Heart left ventricle (tissue), 16 donors: ENCODE data around the gene CISH. TPM values are rescaled to one million over a fixed set of nuclear protein-coding genes. Genes with fewer than 3 reads are reported as not detected.

Experiments
- ATAC-seq, 4 donors: fragments of 200-7000 bp; cut with Tn5 transposase; one replicate each; pipeline ENCODE4 v1.9.1; 2020 to 2022; ENCODE audit warnings: moderate library complexity in 4 of 4, mild to moderate bottlenecking in 3 of 4, moderate number of reproducible peaks in 1 of 4
- DNase-seq, 5 donors: peaks; one replicate each; pipeline ENCODE4 v3.0.0-alpha.2; 2020
- H3K27ac ChIP-seq, 12 donors: fragments of 200-600 bp; sonication (generic) in 4 of 12; one replicate each; pipeline versions ENCODE4 v1.5.0 to v1.8.0; 2016 to 2022; ENCODE audit warnings: mild to moderate bottlenecking in 2 of 12
- H3K27me3 ChIP-seq, 9 donors: fragments of 200-600 bp; sonication (generic) in 2 of 9; one replicate each; pipeline versions ENCODE4 v1.5.1 to v1.8.0; 2016 to 2022; ENCODE audit warnings: mild to moderate bottlenecking in 3 of 9
- H3K36me3 ChIP-seq, 9 donors: fragments of 200-600 bp; sonication (generic) in 2 of 9; one replicate each; pipeline versions ENCODE4 v1.5.0 to v1.8.0; 2018 to 2022; ENCODE audit warnings: mild to moderate bottlenecking in 2 of 9
- H3K4me1 ChIP-seq, 12 donors: fragments of 200-600 bp; sonication (generic) in 4 of 12; one replicate each; pipeline versions ENCODE4 v1.5.0 to v1.8.0; 2016 to 2022; ENCODE audit warnings: mild to moderate bottlenecking in 3 of 12
- H3K4me3 ChIP-seq, 12 donors: fragments of 200-600 bp; sonication (generic) in 4 of 12; one replicate each; pipeline versions ENCODE4 v1.5.0 to v1.8.0; 2017 to 2022; ENCODE audit warnings: mild to moderate bottlenecking in 9 of 12, moderate library complexity in 4 of 12
- H3K9me3 ChIP-seq, 12 donors: fragments of 200-600 bp; sonication (generic) in 4 of 12; one replicate each; pipeline versions ENCODE4 v1.5.0 to v1.8.0; 2016 to 2022; ENCODE audit warnings: mild to moderate bottlenecking in 1 of 12
- CTCF ChIP-seq, 12 donors: fragments of 200-600 bp; sonication (generic) in 4 of 12; IDR thresholded peaks; one replicate each; pipeline versions ENCODE4 v1.5.0 to v1.8.0; 2018 to 2022; ENCODE audit warnings: antibody characterized with exemption in 12 of 12, mild to moderate bottlenecking in 5 of 12
- POLR2A ChIP-seq, 2 donors: fragments of 450-650 bp; IDR thresholded peaks; one replicate each; pipeline ENCODE4 v1.6.1; 2017; ENCODE audit warnings: antibody characterized with exemption in 2 of 2, mild to moderate bottlenecking in 2 of 2, moderate library complexity in 2 of 2
- WGBS, 4 donors: extraction: QIAGEN DNeasy Blood & Tissue Kit in 2 of 4; methylation state at CpG; one replicate each; pipeline versions ENCODE4 v1.1.5 to v1.1.7; 2013 to 2018; 5-methylcytosine and 5-hydroxymethylcytosine counted together
- intact Hi-C, 10 donors: fragments of 100-400 bp; cut with DNase I; formaldehyde crosslinking; loops; one replicate each; pipeline versions ENCODE4 v1.11.1 to v1.14.2; 2022
- polyA plus RNA-seq, 2 donors: library from polyadenylated mRNA; stranded (reverse); fragments of 200-250 nt; gene quantifications; one replicate each; pipeline ENCODE4 v1.2.3, GENCODE V29; 2013
- total RNA-seq, 9 donors: library from RNA; depleted of rRNA in 2 of 9; stranded (reverse); fragments of >200 nt in 2 of 9; fragmentation: NEBNext Ultra II Directional in 3 of 9; extraction: Animal tissue kit (Norgen Biotek cat#: 25700) in 3 of 9; gene quantifications; one replicate each; pipeline versions ENCODE4 v1.1.0 to v1.2.4, GENCODE V29; 2016 to 2023
- donor health status: ischemic (EF 13 %, LVEDD 7.1; RV severe dilation, severe dysfunction).
- donor health status: healthy with polysubstance abuse.
- donor health status: DM: no; HTN: yes; CAD: no.
- donor health status: DM: no; HTN: no; CAD: no.
- donor health status: ischemic (EF 25% LVEDD 6.9; RV normal size, moderate dysfunction).
- donor health status: ischemic (EF 25% LVEDD 5.7; RV mildly dilated, moderate dysfunction).
- donor health status: healthy.
- donor health status: DM: yes; HTN: yes; CAD: no.
- donor health status: ischemic (EF 35%, LVEDD 5.7; RV mildly dilated, moderate dysfunction).
- donor health status: nonischemic (EF 11% LVEDD 7.7; RV severe dilation, severe dysfunction).
- donor health status: DM: yes; HTN: yes; CAD: no.
- donor health status: PGD.
- donor health status: ischemic (EF 29% LVEDD 5.4; RV normal size, mild dysfunction).
- donor health status: nonischemic (EF 23%, LVEDD 6.1; RV moderate dilation, normal function).

CISH gene
- total and polyA plus RNA-seq, 11 donors, result 6.9 to 57.0 (median 20.3) TPM

DNA sequence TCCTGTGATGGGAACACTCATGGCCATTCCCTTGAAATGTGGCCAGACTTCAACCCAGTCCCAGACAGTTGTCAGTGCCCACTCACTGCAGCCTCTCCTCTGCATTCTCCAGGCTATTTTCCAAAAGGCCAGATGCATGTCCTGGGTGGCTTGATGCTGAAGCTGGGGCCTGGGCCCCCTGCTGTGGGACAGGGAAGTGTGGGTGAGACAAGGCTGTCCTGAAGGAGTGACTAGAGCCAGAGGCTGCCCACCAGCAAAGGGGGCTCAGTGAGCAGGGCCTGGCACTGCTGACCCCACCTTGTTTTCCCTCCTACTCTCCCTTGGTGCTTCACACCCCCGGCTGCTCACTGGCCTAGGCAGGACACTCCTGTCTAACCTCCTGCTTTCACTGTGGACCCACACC, 11.9 kb downstream of the CISH start:
- DNase-seq (peak in 2 of 5 donors; percentile 25 to 51), ATAC-seq (no peak)
- 78 to 90% (median 85%) methylated on average over 1 of the region's 1 CpG for WGBS, 4 donors
- Histone ChIP-seq H3K27me3 (no peaks in the 10 kb centered on the region), H3K27ac (peak overlapping the region; percentile 93 to 100 (median 98)), H3K4me3 (no peak overlapping the region), H3K4me1 (peaks cover 15 to 65% (median 53%) of the 10 kb centered on the region in 12 donors), H3K36me3 (peaks cover 0 to 10% (median 3%) of the 10 kb centered on the region in 9 donors), H3K9me3 (no peaks in the 10 kb centered on the region)
- intact Hi-C loops, result loop anchor here in 1 of 10 donors (2.0 kb wide), 1 partner anchor 13 kb away; no protein-coding TSS in a partner anchor
- TF ChIP-seq CTCF (IDR thresholded peaks at IDR 0.05) (no peak), POLR2A (IDR thresholded peaks at IDR 0.05) (no peak)

- ATAC-seq, result no peak
- no peaks in the 10 kb centered on the region for H3K9me3 ChIP-seq
- 73 to 94% (median 80%) methylated on average over 6 of the region's 6 CpGs for WGBS, 4 donors
- DNase-seq, result no peak
- TF ChIP-seq CTCF (IDR thresholded peaks at IDR 0.05), result no peak
- no peak for TF ChIP-seq POLR2A (IDR thresholded peaks at IDR 0.05)
- H3K27ac ChIP-seq, result peak overlapping the region; percentile 93 to 100 (median 98)
- intact Hi-C loops, result no loop called here
- peaks cover 15 to 63% (median 48%) of the 10 kb centered on the region in 12 donors for H3K4me1 ChIP-seq
- H3K36me3 ChIP-seq, result peaks cover 0 to 5% (median 0%) of the 10 kb centered on the region in 9 donors
- no peak overlapping the region for H3K4me3 ChIP-seq
- no peaks in the 10 kb centered on the region for H3K27me3 ChIP-seq
Observed at GRCh38 chr3:50599115-50599715, 12.4 kb downstream of the CISH start.

DNA sequence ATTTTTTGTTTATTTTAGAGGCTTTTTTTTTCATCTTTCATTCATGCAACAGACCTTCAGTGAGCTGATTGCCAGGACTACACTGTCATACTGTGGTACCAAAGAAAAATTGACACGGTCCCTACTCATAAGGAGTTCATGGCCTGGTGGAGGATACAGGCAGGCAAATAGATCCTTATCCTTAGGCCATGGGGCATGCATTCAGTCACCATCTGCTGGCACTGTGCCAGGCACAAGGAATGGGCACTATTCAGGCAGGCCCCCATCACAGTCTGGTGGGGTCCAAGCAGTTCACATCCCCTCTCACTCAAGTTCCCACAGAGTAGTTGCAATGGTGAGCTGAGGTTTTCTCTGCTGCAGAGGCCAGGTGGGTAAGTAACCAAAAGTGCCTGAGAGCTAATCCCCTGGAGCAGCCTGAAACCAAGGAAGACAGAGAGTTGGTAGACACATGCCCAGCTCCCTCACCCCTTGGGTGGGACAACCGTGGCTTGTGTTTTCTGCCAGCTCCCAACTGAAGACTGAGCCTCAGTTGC, 17.3 kb downstream of the CISH start:
- peaks cover 5 to 63% (median 26%) of the 10 kb centered on the region in 12 donors for H3K4me1 ChIP-seq
- H3K4me3 ChIP-seq, result no peak overlapping the region
- ATAC-seq (no peak), DNase-seq (no peak)
- TF ChIP-seq CTCF (IDR thresholded peaks at IDR 0.05), result no peak
- TF ChIP-seq POLR2A (IDR thresholded peaks at IDR 0.05), result no peak
- intact Hi-C loops, result no loop called here
- H3K27ac ChIP-seq, result no peak overlapping the region
- H3K9me3 ChIP-seq, result no peaks in the 10 kb centered on the region
- WGBS, 4 donors, result 21 to 43% (median 38%) methylated on average over 2 of the region's 2 CpGs
- no peaks in the 10 kb centered on the region for H3K36me3 ChIP-seq
- no peaks in the 10 kb centered on the region for H3K27me3 ChIP-seq

- no peak overlapping the region for H3K4me3 ChIP-seq
- WGBS, 4 donors, result 7 to 42% (median 34%) methylated on average over 1 to 5 of the region's 5 CpGs
- H3K27ac ChIP-seq, result peak overlapping the region in 10 of 12 donors; percentile 33 to 96 (median 66)
- peak in 2 of 5 donors; percentile 29 to 57 for DNase-seq
- H3K36me3 ChIP-seq, result no peaks in the 10 kb centered on the region
- H3K27me3 ChIP-seq, result no peaks in the 10 kb centered on the region
- TF ChIP-seq CTCF (IDR thresholded peaks at IDR 0.05), result no peak
- no peak for TF ChIP-seq POLR2A (IDR thresholded peaks at IDR 0.05)
- H3K4me1 ChIP-seq, result peaks cover 5 to 74% (median 28%) of the 10 kb centered on the region in 12 donors
- H3K9me3 ChIP-seq, result no peaks in the 10 kb centered on the region
- peak; percentile 25 to 59 (median 43) for ATAC-seq
- intact Hi-C loops, result no loop called here
Observed at GRCh38 chr3:50592568-50592967, 19.0 kb downstream of the CISH start.
